ENCODE measurements around the gene PARD3.
A peak's percentile ranks its signal among the peaks of the same experiment; 100 is the strongest.

PARD3 gene

DNA sequence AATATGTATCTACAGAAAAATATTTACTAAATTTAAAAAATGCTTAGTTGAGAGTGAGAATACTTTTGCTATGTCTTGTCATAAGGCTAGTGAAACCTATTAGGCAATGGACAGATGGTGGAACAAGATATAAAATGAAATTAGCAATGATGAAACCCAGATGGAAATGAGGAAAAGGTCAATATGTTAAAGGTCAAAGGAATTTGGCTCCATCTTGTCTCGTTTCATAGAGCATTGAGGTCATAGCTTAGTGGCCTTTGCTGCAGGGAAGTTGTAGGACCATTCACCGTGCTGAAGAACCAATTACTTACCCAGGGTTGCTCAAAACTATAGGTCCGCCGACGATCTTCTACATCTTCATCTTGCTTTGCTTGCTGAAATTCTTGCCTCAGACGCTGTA lies 683.9 kb downstream of the PARD3 start:
- no peak for TF ChIP-seq CTCF (conservative IDR thresholded peaks at IDR 0.05)
- H3K27ac ChIP-seq: no peak overlapping the region

GRCh38 chr10:34127676-34128075 lies 687.4 kb downstream of the PARD3 start:
- TF ChIP-seq CTCF (conservative IDR thresholded peaks at IDR 0.05): no peak

GRCh38 chr10:34126371-34127151 lies 688.5 kb downstream of the PARD3 start:
- peak overlapping the region; percentile 25; the same call in 1 of the 2 replicates for H3K27ac ChIP-seq
- TF ChIP-seq CTCF (conservative IDR thresholded peaks at IDR 0.05): no peak

More at GRCh38 chr10:34127676-34128075, 687.4 kb downstream of the PARD3 start:
- H3K27ac ChIP-seq: no peak overlapping the region

DNA sequence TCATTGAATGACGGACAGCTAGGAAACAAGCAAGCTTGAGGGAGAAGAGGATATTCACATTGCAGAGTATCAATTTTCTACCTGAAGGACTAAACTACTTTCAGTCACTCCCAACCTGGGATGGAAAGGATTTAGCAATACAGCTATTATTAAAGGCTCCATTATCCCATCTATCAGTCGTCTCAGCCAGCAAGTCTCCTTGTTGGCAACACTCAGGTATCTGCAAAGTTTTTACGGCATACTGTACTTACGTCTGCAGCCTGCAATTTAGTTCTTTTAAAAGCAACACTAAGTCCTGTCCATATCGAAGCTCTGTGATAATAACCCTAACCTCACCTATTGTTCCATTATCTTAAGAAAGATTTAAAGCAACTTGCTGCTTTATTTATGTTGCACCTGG lies 689.4 kb downstream of the PARD3 start:
- TF ChIP-seq CTCF (conservative IDR thresholded peaks at IDR 0.05): no peak
- peak overlapping the region; percentile 25 for H3K27ac ChIP-seq

DNA sequence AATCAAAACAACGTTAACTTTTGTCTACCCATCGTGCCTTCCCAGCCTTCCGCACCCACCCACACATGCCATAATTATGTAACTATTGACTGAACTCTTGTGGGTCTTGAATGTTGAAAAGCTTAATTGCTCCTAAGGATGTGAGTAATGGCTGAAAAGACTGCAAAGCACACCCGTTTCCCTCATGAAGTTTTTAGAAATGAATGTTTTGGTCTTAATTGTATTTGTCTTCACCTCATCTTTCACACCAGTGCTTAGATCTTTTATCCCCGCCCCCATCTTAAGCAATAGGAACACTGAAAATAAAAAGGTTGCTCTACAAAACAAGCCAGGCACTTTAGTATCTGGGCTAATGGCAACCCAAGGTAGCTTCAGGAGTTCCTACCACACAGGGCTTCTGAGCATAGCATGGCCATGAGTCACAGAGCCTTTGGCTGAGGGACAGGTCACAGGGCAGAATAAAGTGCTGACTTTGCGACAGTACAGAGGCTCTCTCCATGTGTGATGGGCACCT lies 690.5 kb downstream of the PARD3 start:
- H3K27ac ChIP-seq: no peak overlapping the region
- no peak for TF ChIP-seq CTCF (conservative IDR thresholded peaks at IDR 0.05)

GRCh38 chr10:34121781-34122622 lies 693.1 kb downstream of the PARD3 start:
- peak overlapping the region; percentile 81 for H3K27ac ChIP-seq
- TF ChIP-seq CTCF (conservative IDR thresholded peaks at IDR 0.05): no peak

- TF ChIP-seq CTCF (conservative IDR thresholded peaks at IDR 0.05): no peak
- peak overlapping the region; percentile 81 for H3K27ac ChIP-seq
Observed at GRCh38 chr10:34121125-34121753, 693.9 kb downstream of the PARD3 start.
